T-helper 2 cell treated with Interferon-gamma antibody and Interleukin-4, amounts not matched to agents 5 μg/mL and 100 μg/mL, for 36 hours (primary cell): ENCODE results near the gene FZD10.

Experiments used
- DNase-seq: peaks from one replicate; pipeline ENCODE4 v3.0.0; 2021; ENCODE audit warnings: low spot score
- H3K27ac Mint-ChIP-seq: one replicate; pipeline ENCODE4 v1.8.0; 2021; ENCODE audit warnings: mild to moderate bottlenecking, mixed read lengths
- H3K27me3 Mint-ChIP-seq: one replicate; pipeline ENCODE4 v1.8.0; 2021; ENCODE audit warnings: low read depth, mixed read lengths
- H3K36me3 Mint-ChIP-seq: one replicate; pipeline ENCODE4 v1.8.0; 2021; ENCODE audit warnings: low read depth, mixed read lengths
- H3K4me1 Mint-ChIP-seq: one replicate; pipeline ENCODE4 v1.8.0; 2021; ENCODE audit warnings: low read depth, mixed read lengths
- H3K4me3 Mint-ChIP-seq: one replicate; pipeline ENCODE4 v1.8.0; 2022; ENCODE audit warnings: mild to moderate bottlenecking, moderate library complexity, mixed read lengths
- H3K9me3 Mint-ChIP-seq: one replicate; pipeline ENCODE4 v1.8.0; 2021; ENCODE audit warnings: mixed read lengths

The FZD10 gene

GRCh38 chr12:130212384-130212989, 50.2 kb downstream of the FZD10 start:
- peaks cover 1% of the 10 kb centered on the region for H3K9me3 Mint-ChIP-seq
- peaks cover 1% of the 10 kb centered on the region for H3K4me1 Mint-ChIP-seq
- H3K27me3 Mint-ChIP-seq, result no peaks in the 10 kb centered on the region
- no peak overlapping the region for H3K27ac Mint-ChIP-seq
- H3K4me3 Mint-ChIP-seq, result no peak overlapping the region
- H3K36me3 Mint-ChIP-seq, result no peaks in the 10 kb centered on the region
- no peak for DNase-seq

GRCh38 chr12:130213249-130213648, 51.0 kb downstream of the FZD10 start:
- Mint-ChIP-seq H3K9me3 (peaks cover 4% of the 10 kb centered on the region), H3K4me3 (no peak overlapping the region), H3K27ac (no peak overlapping the region), H3K27me3 (no peaks in the 10 kb centered on the region), H3K36me3 (no peaks in the 10 kb centered on the region), H3K4me1 (peaks cover 1% of the 10 kb centered on the region)
- DNase-seq, result no peak

GRCh38 chr12:130214686-130215395, 52.6 kb downstream of the FZD10 start:
- no peaks in the 10 kb centered on the region for H3K36me3 Mint-ChIP-seq
- H3K4me3 Mint-ChIP-seq, result no peak overlapping the region
- H3K4me1 Mint-ChIP-seq, result peaks cover 1% of the 10 kb centered on the region
- H3K9me3 Mint-ChIP-seq, result peaks cover 4% of the 10 kb centered on the region
- H3K27ac Mint-ChIP-seq, result no peak overlapping the region
- no peaks in the 10 kb centered on the region for H3K27me3 Mint-ChIP-seq
- no peak for DNase-seq
